ENCODE measurements around the gene RARA. TPM values are rescaled to one million over a fixed set of nuclear protein-coding genes. Genes with fewer than 3 reads are reported as not detected.

The RARA gene
- total RNA-seq, 1 experiment from 2014 or later: 21.8 TPM

DNA sequence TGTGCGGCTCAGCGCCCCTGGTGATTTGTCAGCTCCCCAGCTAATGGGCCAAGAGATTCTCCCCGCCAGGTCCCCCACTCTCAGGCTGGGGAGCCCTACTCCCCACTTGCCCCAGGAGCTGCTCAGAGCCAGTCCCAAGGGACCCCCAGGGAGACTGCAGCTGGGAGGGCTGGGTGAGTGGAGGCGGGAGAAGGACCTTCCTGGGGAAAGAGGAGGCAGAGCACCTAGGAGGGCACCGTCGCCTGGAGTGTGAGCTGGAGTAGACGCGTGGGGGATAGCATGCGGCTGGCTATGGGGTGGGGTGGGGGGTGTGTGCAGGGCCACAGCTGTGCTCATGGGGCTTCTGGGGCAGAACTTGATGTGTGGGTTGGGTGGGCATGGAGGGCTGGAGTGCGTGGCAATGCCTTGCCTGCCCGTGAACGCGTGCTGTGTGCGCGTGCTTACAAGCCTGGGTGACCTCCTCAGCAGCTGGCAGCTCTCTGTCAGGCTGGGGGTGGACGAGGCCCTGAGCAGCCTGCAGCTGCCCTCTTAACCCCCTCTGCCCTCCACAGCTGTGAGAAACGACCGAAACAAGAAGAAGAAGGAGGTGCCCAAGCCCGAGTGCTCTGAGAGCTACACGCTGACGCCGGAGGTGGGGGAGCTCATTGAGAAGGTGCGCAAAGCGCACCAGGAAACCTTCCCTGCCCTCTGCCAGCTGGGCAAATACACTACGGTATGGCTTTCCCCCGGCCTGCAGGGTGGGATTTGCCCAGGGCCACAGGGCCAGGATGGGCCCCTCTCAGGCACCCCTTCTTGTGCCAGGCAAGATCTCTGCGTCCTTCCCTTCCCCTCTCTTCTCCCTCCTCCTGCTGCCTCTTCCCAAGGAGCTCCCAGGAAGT is 42.6 kb downstream of the RARA start:
- Histone ChIP-seq H3F3A (ENCODE audit: insufficient read depth, low read depth) (peaks cover 16% of the 10 kb centered on the region; the same call in 1 of the 2 replicates), H3K9me3 (ENCODE audit: insufficient read depth, low read depth) (no peaks in the 10 kb centered on the region), H4K20me1 (ENCODE audit: insufficient read depth) (no peaks in the 10 kb centered on the region; the same call in 1 of the 2 replicates), H3K4me1 (replicated peaks; ENCODE audit: insufficient read depth) (peaks cover 15% of the 10 kb centered on the region), H3K4me3 (no peak overlapping the region), H3K4me2 (no peak overlapping the region), H3K36me3 (ENCODE audit: low read depth) (no peaks in the 10 kb centered on the region), H3K9me2 (ENCODE audit: insufficient read depth) (no peaks in the 10 kb centered on the region), H2AFZ (no peak overlapping the region), H3K27me3 (ENCODE audit: insufficient read depth, low read depth) (no peaks in the 10 kb centered on the region), H3K79me2 (ENCODE audit: low read depth) (no peaks in the 10 kb centered on the region), H3K27ac (no peak overlapping the region)
- POLR2A ChIA-PET (ENCODE audit: unreplicated experiment): no interaction called here
- intact Hi-C loops (cut with micrococcal nuclease; ENCODE audit: unreplicated experiment): loop anchor here (10.0 kb wide), 2 partner anchors 147 to 1313 kb away; no protein-coding TSS in a partner anchor
- CTCF ChIA-PET: interaction anchor here (0.6 to 0.7 kb wide), 4 partner anchors 49 to 239 kb away, joined by 3 to 8 read pairs (median 6); no protein-coding TSS in a partner anchor
- DNase-seq: no peak
- BruUV-seq (replicated peaks): no TSS peak
- no peak for TF ChIP-seq EZH2 (IDR thresholded peaks at IDR 0.05; ENCODE audit: low read depth)
- TF ChIP-seq, protein P1, sequence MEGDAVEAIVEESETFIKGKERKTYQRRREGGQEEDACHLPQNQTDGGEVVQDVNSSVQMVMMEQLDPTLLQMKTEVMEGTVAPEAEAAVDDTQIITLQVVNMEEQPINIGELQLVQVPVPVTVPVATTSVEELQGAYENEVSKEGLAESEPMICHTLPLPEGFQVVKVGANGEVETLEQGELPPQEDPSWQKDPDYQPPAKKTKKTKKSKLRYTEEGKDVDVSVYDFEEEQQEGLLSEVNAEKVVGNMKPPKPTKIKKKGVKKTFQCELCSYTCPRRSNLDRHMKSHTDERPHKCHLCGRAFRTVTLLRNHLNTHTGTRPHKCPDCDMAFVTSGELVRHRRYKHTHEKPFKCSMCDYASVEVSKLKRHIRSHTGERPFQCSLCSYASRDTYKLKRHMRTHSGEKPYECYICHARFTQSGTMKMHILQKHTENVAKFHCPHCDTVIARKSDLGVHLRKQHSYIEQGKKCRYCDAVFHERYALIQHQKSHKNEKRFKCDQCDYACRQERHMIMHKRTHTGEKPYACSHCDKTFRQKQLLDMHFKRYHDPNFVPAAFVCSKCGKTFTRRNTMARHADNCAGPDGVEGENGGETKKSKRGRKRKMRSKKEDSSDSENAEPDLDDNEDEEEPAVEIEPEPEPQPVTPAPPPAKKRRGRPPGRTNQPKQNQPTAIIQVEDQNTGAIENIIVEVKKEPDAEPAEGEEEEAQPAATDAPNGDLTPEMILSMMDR (conservative IDR thresholded peaks at IDR 0.05): no peak

DNA sequence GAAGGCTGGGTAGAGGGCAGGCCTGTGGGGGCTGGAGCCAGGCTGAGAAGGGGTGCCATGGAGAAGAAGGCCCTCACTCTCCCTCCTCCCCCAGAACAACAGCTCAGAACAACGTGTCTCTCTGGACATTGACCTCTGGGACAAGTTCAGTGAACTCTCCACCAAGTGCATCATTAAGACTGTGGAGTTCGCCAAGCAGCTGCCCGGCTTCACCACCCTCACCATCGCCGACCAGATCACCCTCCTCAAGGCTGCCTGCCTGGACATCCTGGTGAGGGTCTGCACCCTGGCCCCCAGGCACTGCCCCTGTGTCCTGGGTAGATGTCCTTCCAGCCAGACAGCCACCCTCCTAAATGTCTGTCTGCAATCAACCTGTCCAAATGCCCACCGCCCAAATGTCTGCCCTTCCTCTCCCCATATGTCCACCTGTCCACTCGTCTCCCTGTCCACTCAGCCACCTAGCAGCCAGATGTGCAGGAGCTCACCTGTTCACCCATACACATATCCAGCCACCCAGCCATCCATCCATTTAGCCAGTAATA is 43.3 kb downstream of the RARA start:
- Histone ChIP-seq H3F3A (ENCODE audit: insufficient read depth, low read depth) (peaks cover 16% of the 10 kb centered on the region; the same call in 1 of the 2 replicates), H3K9me2 (ENCODE audit: insufficient read depth) (no peaks in the 10 kb centered on the region), H3K27me3 (ENCODE audit: insufficient read depth, low read depth) (no peaks in the 10 kb centered on the region), H3K27ac (no peak overlapping the region), H3K36me3 (ENCODE audit: low read depth) (no peaks in the 10 kb centered on the region), H2AFZ (no peak overlapping the region), H3K79me2 (ENCODE audit: low read depth) (no peaks in the 10 kb centered on the region), H3K9me3 (ENCODE audit: insufficient read depth, low read depth) (no peaks in the 10 kb centered on the region), H3K4me3 (no peak overlapping the region), H3K4me2 (peak overlapping the region; percentile 20), H3K4me1 (replicated peaks; ENCODE audit: insufficient read depth) (peaks cover 15% of the 10 kb centered on the region), H4K20me1 (ENCODE audit: insufficient read depth) (no peaks in the 10 kb centered on the region; the same call in 1 of the 2 replicates)
- BruUV-seq (replicated peaks): no TSS peak
- TF ChIP-seq EZH2 (IDR thresholded peaks at IDR 0.05; ENCODE audit: low read depth): no peak
- TF ChIP-seq, protein P1 (conservative IDR thresholded peaks at IDR 0.05): no peak
- intact Hi-C loops (cut with micrococcal nuclease; ENCODE audit: unreplicated experiment): loop anchor here (10.0 kb wide), 2 partner anchors 148 to 1312 kb away; no protein-coding TSS in a partner anchor
- ChIA-PET CTCF (no interaction called here), POLR2A (ENCODE audit: unreplicated experiment) (no interaction called here)
- DNase-seq: no peak

DNA sequence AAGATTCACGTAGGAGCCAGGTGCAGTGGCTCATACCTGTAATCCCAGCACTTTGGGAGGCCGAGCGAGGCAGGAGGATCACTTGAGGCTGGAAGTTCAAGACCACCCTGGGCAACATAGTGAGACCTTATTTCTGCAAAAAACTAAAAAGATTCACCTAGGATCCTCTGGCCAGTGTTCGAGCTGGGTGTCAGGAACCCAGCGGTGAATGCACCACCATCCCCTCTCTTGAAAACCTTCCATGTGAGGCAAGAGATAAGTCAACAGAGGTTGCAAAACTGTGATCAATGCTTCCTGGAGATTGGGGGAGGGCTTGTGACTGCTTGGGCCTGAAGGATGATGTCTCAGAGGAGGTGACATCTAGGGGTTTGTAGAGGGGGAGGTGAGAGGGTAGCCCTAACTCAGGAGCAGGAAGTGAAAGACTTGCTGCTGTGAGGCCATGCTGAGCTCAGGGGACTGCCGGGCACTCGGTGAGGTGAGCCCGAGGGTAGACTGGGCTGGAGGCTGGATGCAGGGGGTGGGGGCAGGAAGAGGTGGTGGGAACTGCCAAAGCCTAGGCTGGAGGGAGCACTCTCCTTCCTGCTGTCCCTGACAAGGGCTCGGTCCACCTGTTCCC is 43.9 kb downstream of the RARA start:
- BruUV-seq (replicated peaks): no TSS peak
- Histone ChIP-seq H3K4me2 (peak overlapping the region; percentile 20), H3K4me3 (no peak overlapping the region), H4K20me1 (ENCODE audit: insufficient read depth) (no peaks in the 10 kb centered on the region; the same call in 1 of the 2 replicates), H3F3A (ENCODE audit: insufficient read depth, low read depth) (peaks cover 20% of the 10 kb centered on the region; the same call in 1 of the 2 replicates), H3K36me3 (ENCODE audit: low read depth) (no peaks in the 10 kb centered on the region), H3K79me2 (ENCODE audit: low read depth) (no peaks in the 10 kb centered on the region), H2AFZ (no peak overlapping the region), H3K9me3 (ENCODE audit: insufficient read depth, low read depth) (no peaks in the 10 kb centered on the region), H3K27me3 (ENCODE audit: insufficient read depth, low read depth) (no peaks in the 10 kb centered on the region), H3K4me1 (replicated peaks; ENCODE audit: insufficient read depth) (peaks cover 15% of the 10 kb centered on the region), H3K27ac (no peak overlapping the region), H3K9me2 (ENCODE audit: insufficient read depth) (no peaks in the 10 kb centered on the region)
- no peak for TF ChIP-seq EZH2 (IDR thresholded peaks at IDR 0.05; ENCODE audit: low read depth)
- peak in 1 of 2 experiments; percentile 73 for DNase-seq
- CTCF ChIA-PET: no interaction called here
- POLR2A ChIA-PET (ENCODE audit: unreplicated experiment): no interaction called here
- intact Hi-C loops (cut with micrococcal nuclease; ENCODE audit: unreplicated experiment): loop anchor here (10.0 kb wide), 2 partner anchors 148 to 1312 kb away; no protein-coding TSS in a partner anchor

All from PC-9 (cell line).